Fibroblast of villous mesenchyme (primary cell): ENCODE results near the gene MET. TPM values are rescaled to one million over a fixed set of nuclear protein-coding genes. Genes with fewer than 3 reads are reported as not detected.
"Not testable (repeated sequence)": the region's sequence is repeated elsewhere in the genome, so short reads cannot be mapped to it uniquely, and the experiment has no call there.

ENCODE experiments used
- DNase-seq: peaks from one replicate; pipeline ENCODE4 v3.0.0-alpha.2; 2010; ENCODE audit warnings: low read depth
- H3K4me3 ChIP-seq: 2 replicates; pipeline ENCODE4 v1.5.1; 2011; ENCODE audit warnings: low read depth, mild to moderate bottlenecking, low read length
- CTCF ChIP-seq: IDR thresholded peaks from 2 replicates; pipeline ENCODE4 v1.5.1; 2012; ENCODE audit warnings: low read depth, mild to moderate bottlenecking, low read length; ENCODE audit not compliant: insufficient read depth
- total RNA-seq: library from RNA; depleted of rRNA; stranded (reverse); fragments of >200 nt; gene quantifications from 2 replicates; pipeline ENCODE4 v1.2.3, GENCODE V29; 2012

MET gene
- total RNA-seq, 1 donor: 48.8 TPM

- no peak for TF ChIP-seq CTCF
- no peak for DNase-seq
- H3K4me3 ChIP-seq: no peak overlapping the region
Observed at GRCh38 chr7:116710764-116711452, 38.9 kb downstream of the MET start.

- H3K4me3 ChIP-seq: no peak overlapping the region
- no peak for TF ChIP-seq CTCF
- DNase-seq: no peak
Observed at GRCh38 chr7:116711790-116712189, 39.8 kb downstream of the MET start.

GRCh38 chr7:116713500-116713899, 41.5 kb downstream of the MET start:
- DNase-seq: no peak
- no peak for TF ChIP-seq CTCF
- H3K4me3 ChIP-seq: no peak overlapping the region

GRCh38 chr7:116713918-116714317, 41.9 kb downstream of the MET start:
- no peak for TF ChIP-seq CTCF
- no peak overlapping the region for H3K4me3 ChIP-seq
- peak; percentile 28 for DNase-seq

- H3K4me3 ChIP-seq: no peak overlapping the region
- peak; percentile 50 for DNase-seq
- peak; percentile 20 for TF ChIP-seq CTCF
Observed at GRCh38 chr7:116715077-116715476, 43.1 kb downstream of the MET start.

- TF ChIP-seq CTCF: no peak
- DNase-seq: no peak
- H3K4me3 ChIP-seq: no peak overlapping the region
Observed at GRCh38 chr7:116717137-116717536, 45.1 kb downstream of the MET start.

GRCh38 chr7:116723959-116724529, 52.0 kb downstream of the MET start:
- H3K4me3 ChIP-seq: peak overlapping the region; percentile 54
- not testable (repeated sequence) for DNase-seq
